Measurements from ENCODE around the gene CHST5.
A peak's percentile ranks its signal among the peaks of the same experiment; 100 is the strongest.
"Not testable (repeated sequence)": the region's sequence is repeated elsewhere in the genome, so short reads cannot be mapped to it uniquely, and the experiment has no call there.

The CHST5 gene

GRCh38 chr16:75503801-75504200 lies 32.1 kb downstream of the CHST5 start:
- no peak for TF ChIP-seq ZNF274 (IDR thresholded peaks at IDR 0.05; ENCODE audit: low read depth, low read length)

GRCh38 chr16:75502916-75503605 lies 32.8 kb downstream of the CHST5 start:
- no peak for TF ChIP-seq ZNF274 (IDR thresholded peaks at IDR 0.05; ENCODE audit: low read depth, low read length)
- H3K4me3 ChIP-seq (ENCODE audit: low read length), result no peak overlapping the region

More at GRCh38 chr16:75503801-75504200, 32.1 kb downstream of the CHST5 start:
- H3K4me3 ChIP-seq (ENCODE audit: low read length), result no peak overlapping the region

- not testable (repeated sequence) for H3K4me3 ChIP-seq (ENCODE audit: low read length)
Measured at GRCh38 chr16:75501820-75502219, 34.1 kb downstream of the CHST5 start.

GRCh38 chr16:75501359-75501758 lies 34.5 kb downstream of the CHST5 start:
- H3K4me3 ChIP-seq (ENCODE audit: low read length), result no peak overlapping the region
- TF ChIP-seq ZNF274 (IDR thresholded peaks at IDR 0.05; ENCODE audit: low read depth, low read length), result no peak

GRCh38 chr16:75498605-75499322 lies 37.1 kb downstream of the CHST5 start:
- H3K4me3 ChIP-seq (ENCODE audit: low read length), result not testable (repeated sequence)

- no peak overlapping the region for H3K4me3 ChIP-seq (ENCODE audit: low read length)
- no peak for TF ChIP-seq ZNF274 (IDR thresholded peaks at IDR 0.05; ENCODE audit: low read depth, low read length)
Measured at GRCh38 chr16:75497558-75497957, 38.4 kb downstream of the CHST5 start.

- TF ChIP-seq ZNF274 (IDR thresholded peaks at IDR 0.05; ENCODE audit: low read depth, low read length), result no peak
- H3K4me3 ChIP-seq (ENCODE audit: low read length), result peak within 1 kb of the TSS; percentile 16; the same call in 1 of the 2 replicates
Measured at GRCh38 chr16:75495076-75495674, 40.7 kb downstream of the CHST5 start, which contains the start of gene CHST6. Gene CHST6 (minus strand): TSS chr16:75495441. CDS start chr16:75479828, 15,613 bp downstream.

- H3K4me3 ChIP-seq (ENCODE audit: low read length), result peak overlapping the region; percentile 16; the same call in 1 of the 2 replicates
- no peak for TF ChIP-seq ZNF274 (IDR thresholded peaks at IDR 0.05; ENCODE audit: low read depth, low read length)
Measured at GRCh38 chr16:75494661-75495075, 41.2 kb downstream of the CHST5 start.

- TF ChIP-seq ZNF274 (IDR thresholded peaks at IDR 0.05; ENCODE audit: low read depth, low read length), result no peak
- no peak overlapping the region for H3K4me3 ChIP-seq (ENCODE audit: low read length)
Measured at GRCh38 chr16:75494184-75494583, 41.7 kb downstream of the CHST5 start.

- TF ChIP-seq ZNF274 (IDR thresholded peaks at IDR 0.05; ENCODE audit: low read depth, low read length), result no peak
- no peak overlapping the region for H3K4me3 ChIP-seq (ENCODE audit: low read length)
Measured at GRCh38 chr16:75491876-75492275, 44.0 kb downstream of the CHST5 start.

- no peak for TF ChIP-seq ZNF274 (IDR thresholded peaks at IDR 0.05; ENCODE audit: low read depth, low read length)
- H3K4me3 ChIP-seq (ENCODE audit: low read length), result no peak overlapping the region
Measured at GRCh38 chr16:75488322-75488721, 47.6 kb downstream of the CHST5 start.

GRCh38 chr16:75486676-75487313 lies 49.1 kb downstream of the CHST5 start:
- TF ChIP-seq ZNF274 (IDR thresholded peaks at IDR 0.05; ENCODE audit: low read depth, low read length), result no peak

GRCh38 chr16:75486014-75486675 lies 49.8 kb downstream of the CHST5 start:
- no peak for TF ChIP-seq ZNF274 (IDR thresholded peaks at IDR 0.05; ENCODE audit: low read depth, low read length)
- H3K4me3 ChIP-seq (ENCODE audit: low read length), result no peak overlapping the region

More at GRCh38 chr16:75486676-75487313, 49.1 kb downstream of the CHST5 start:
- no peak overlapping the region for H3K4me3 ChIP-seq (ENCODE audit: low read length)
